ENCODE results near the gene SETX.

SETX gene

DNA sequence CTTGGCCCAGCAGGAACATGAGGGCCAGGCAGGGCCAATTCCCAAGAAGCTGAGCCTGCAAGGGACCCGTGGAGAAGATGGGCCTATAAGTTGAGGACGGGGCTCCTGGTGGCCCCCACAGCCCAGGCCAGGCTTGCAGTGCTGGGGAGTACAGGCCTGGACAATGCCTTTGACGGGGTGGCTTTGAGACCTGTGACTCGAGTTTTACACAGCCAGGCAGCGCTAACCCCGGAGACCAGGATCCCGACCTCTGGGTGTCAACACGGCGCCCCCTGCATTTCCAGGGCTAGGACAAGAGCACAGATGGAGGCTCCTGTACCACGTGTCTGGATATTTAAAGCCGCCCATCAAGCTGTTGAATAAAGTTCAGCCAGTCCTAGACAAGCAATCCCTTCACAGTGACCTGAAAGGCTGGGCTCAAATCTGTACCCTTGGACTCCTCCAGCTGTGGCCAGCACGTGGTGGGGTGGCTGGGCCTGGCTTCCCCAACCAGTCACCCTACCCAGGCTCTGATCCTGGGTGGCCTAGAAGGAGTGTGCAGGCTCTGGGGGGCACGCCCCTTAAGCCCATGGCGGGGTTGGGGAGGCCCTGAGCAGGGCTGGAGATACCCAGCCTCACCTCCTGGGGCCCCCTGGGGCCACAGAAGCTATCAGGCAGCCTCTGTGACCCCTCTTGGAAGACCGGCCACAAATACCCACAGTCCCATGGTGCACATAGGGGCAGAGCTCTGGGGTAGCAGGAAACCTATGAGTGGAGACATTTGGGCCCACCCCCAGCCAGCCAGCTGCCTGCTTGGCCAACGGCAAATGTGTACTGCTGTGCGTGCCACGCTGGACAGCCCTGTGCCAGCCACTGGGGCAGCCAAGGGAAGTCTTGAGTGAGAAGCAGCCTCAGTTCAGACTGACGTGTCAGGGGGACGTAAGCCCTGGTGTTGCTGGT lies 104.2 kb downstream of the SETX start:
- H3K27ac ChIP-seq: peak overlapping the region; percentile 68
- TF ChIP-seq, protein P1, sequence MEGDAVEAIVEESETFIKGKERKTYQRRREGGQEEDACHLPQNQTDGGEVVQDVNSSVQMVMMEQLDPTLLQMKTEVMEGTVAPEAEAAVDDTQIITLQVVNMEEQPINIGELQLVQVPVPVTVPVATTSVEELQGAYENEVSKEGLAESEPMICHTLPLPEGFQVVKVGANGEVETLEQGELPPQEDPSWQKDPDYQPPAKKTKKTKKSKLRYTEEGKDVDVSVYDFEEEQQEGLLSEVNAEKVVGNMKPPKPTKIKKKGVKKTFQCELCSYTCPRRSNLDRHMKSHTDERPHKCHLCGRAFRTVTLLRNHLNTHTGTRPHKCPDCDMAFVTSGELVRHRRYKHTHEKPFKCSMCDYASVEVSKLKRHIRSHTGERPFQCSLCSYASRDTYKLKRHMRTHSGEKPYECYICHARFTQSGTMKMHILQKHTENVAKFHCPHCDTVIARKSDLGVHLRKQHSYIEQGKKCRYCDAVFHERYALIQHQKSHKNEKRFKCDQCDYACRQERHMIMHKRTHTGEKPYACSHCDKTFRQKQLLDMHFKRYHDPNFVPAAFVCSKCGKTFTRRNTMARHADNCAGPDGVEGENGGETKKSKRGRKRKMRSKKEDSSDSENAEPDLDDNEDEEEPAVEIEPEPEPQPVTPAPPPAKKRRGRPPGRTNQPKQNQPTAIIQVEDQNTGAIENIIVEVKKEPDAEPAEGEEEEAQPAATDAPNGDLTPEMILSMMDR (conservative IDR thresholded peaks at IDR 0.05): no peak

DNA sequence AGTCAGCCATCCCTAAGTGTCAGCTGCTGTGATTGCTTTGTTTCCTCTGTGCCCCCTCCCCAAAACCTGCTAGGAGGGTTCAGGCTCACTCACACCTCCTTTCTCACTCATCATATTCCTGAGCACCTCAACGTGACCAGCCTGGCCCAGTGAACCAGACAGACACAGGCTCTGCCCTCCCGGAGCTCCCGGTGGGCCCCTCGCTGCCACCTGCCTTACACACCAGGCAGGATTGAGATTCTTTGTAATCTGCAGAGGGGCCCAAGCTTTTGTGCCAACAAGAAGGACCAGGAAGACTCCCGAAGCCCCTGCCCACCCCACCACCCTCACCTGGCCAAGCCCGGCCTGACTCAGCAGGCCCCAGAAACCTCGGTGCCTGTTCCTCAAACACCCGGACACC lies 105.1 kb downstream of the SETX start:
- H3K27ac ChIP-seq: peak overlapping the region; percentile 68
- TF ChIP-seq, protein P1 (conservative IDR thresholded peaks at IDR 0.05): no peak

DNA sequence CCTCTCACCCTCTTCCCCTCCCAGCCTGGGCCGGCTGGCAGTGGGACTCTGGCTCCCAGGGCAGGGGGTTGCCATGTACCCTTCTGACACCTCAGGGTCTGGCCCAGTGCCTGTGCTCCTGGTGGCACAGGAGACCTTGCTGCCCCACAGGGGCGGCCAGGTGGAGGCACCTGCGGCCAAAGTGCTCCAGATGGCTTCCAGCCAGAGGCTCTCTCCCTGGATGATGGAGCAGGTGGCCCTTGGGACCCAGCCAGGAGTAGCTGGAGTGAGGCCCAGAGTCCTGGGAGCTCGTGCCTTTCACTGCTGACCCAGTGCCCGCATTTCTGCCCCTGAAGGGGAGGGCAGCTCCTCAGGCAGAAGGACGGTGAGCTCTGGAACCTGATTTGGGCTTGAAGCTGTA lies 105.7 kb downstream of the SETX start:
- TF ChIP-seq, protein P1 (conservative IDR thresholded peaks at IDR 0.05): 0 out of 2 replicates have a peak, but pooled peaks have one; percentile 12
- peak overlapping the region; percentile 68 for H3K27ac ChIP-seq

DNA sequence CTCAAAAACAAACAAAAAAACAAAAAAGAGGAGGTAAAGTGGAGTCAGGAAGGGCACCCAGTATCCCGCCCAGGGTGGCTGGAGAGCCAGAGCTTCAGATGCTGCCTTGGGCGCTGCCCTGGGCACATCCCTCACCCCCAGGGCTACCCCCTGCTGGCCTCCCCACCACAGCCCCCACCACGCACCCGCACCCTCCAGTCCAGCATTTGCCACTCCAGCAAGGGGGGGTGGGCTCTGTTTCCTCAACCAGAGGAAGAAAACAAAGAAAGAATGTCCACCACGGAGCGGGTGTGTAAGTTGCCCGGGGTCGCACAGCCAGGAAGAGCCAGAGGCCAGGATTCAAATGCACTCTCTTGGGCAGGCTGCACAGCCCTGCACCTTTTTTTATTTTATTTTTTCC lies 106.8 kb downstream of the SETX start:
- H3K27ac ChIP-seq: peak overlapping the region; percentile 68; the same call in 1 of the 2 replicates
- TF ChIP-seq, protein P1 (conservative IDR thresholded peaks at IDR 0.05): no peak

DNA sequence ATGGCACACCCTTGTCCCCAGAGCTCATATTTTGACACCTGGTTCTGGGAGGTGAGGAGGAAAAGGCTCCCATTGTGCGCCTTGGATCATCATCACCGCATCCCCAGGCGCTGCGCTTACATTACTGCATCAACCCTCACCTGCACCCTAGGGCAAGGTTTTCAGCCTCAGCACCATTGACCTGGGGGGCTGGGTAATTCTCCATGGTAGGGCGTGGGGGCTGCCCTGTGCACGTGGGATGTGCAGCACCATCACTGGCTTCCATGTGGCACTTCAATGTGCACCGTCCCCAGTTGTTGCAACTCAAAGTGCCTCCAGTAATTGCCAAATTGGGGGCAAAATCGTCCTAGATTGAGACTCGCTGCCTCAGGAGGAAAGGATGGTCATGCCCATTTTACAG lies 109.3 kb downstream of the SETX start:
- TF ChIP-seq, protein P1 (conservative IDR thresholded peaks at IDR 0.05): no peak
- H3K27ac ChIP-seq: peak overlapping the region; percentile 47; the same call in 1 of the 2 replicates

DNA sequence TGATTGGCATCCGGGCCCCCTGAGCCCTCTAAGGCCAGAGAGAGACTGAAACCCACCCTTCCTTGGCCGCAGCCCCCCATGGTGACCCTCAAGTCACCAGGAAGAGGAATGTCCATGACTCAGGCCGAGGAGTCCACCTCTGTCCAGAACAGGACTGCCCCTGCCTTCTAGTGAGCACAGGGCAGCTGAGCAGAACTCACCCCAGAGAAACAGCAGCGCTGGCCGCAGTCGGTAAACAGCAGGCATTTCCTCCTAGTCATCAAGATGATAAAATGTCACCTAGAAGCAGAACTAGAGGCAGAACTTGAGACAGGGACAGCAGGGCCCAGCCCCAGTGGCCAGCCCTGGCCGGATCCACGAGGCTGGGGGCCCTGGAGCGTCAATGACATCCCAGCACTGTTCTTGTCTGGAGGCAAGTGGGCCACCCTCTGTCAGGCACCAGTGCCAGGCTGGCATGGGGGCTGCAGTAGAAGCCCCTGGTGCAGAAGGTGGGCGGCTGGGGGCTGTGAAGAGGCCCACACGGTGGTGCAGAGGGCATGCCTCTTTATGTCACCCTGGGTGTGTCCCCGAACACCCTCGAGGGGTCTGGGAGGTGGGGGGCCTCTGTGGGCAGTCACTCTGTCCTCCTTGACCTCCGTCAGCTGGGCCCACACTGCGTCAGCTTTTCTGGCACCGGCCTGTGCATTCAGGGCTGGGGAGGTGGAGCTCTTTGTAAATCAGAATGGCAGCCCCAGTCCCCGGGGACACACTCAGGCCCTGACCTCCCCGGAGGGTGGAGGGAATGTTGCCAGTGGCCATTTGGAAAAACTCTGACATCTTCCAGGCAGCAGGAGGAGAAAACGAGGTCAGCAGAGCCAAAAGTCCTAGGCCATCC lies 110.0 kb downstream of the SETX start:
- H3K27ac ChIP-seq: peak overlapping the region; percentile 47; the same call in 1 of the 2 replicates
- TF ChIP-seq, protein P1 (conservative IDR thresholded peaks at IDR 0.05): no peak
